Neural progenitor cell (in vitro differentiated cells): Measurements from ENCODE around the gene THSD4.

Experiments
- EZH2 ChIP-seq: fragments of 200-600 bp; sonication (generic); IDR thresholded peaks from 2 replicates; pipeline ENCODE4 v1.6.1; 2017; ENCODE audit warnings: antibody characterized with exemption, mild to moderate bottlenecking, moderate library complexity
- TF ChIP-seq, protein P1 (sequence below): fragments of 200-600 bp; sonication (generic); IDR thresholded peaks from 2 replicates; pipeline ENCODE4 v1.5.1; 2017; ENCODE audit warnings: antibody characterized with exemption, mild to moderate bottlenecking

DNA sequence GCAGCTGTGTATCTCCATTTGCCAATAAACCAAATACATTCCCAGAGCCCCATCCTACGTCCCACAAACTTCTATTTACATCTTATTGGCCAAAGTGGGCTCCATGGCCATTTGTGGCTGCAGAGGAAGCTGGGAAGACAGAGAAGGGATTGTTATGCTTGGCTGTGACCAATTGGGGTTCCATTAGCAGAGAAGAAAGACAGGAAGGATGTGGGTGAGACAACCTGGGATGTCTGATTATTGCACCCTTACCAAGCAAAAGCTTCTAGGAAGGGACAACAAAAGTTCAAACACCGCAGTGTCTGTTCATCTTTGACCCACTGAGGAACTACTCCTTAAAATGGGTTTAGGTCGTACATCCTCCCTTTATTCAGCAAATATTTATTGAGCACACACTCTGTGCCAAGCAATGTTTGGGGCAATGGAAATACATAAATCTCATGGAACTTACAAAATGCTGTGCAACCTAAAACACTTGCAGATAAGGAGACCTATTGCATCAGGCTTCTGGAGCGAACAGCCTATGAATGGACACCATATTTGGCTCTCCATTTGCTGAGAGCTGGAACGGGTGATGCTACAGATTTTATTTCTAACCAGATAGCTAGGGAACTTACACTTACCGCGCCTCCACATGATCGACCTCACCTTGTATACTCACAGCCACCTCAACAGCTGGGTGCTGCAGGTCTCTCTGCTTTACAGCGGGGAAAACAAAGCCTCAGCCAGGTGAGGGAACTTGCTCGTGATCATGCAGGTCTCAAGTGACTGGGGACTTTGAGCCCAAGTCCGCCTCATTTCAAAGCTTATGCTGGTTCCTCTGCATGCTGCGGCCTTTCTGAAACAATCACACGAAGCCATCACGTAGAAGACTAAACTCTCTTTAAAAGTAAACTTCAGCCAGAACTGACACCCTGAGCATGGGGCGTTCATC lies 673.6 kb downstream of the THSD4 start:
- TF ChIP-seq, protein P1, sequence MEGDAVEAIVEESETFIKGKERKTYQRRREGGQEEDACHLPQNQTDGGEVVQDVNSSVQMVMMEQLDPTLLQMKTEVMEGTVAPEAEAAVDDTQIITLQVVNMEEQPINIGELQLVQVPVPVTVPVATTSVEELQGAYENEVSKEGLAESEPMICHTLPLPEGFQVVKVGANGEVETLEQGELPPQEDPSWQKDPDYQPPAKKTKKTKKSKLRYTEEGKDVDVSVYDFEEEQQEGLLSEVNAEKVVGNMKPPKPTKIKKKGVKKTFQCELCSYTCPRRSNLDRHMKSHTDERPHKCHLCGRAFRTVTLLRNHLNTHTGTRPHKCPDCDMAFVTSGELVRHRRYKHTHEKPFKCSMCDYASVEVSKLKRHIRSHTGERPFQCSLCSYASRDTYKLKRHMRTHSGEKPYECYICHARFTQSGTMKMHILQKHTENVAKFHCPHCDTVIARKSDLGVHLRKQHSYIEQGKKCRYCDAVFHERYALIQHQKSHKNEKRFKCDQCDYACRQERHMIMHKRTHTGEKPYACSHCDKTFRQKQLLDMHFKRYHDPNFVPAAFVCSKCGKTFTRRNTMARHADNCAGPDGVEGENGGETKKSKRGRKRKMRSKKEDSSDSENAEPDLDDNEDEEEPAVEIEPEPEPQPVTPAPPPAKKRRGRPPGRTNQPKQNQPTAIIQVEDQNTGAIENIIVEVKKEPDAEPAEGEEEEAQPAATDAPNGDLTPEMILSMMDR = no peak
- TF ChIP-seq EZH2 = no peak
